NCI-H1092 treated with DMSO at 0.1 percent for 48 hours (cell line): ENCODE measurements around the gene DZIP1.
"Not testable (repeated sequence)": the region's sequence is repeated elsewhere in the genome, so short reads cannot be mapped to it uniquely, and the experiment has no call there.

Experiments
- DNase-seq: peaks from one replicate; lab custom pipeline; 2025; lab: John Stamatoyannopoulos, UW

DZIP1 gene

DNA sequence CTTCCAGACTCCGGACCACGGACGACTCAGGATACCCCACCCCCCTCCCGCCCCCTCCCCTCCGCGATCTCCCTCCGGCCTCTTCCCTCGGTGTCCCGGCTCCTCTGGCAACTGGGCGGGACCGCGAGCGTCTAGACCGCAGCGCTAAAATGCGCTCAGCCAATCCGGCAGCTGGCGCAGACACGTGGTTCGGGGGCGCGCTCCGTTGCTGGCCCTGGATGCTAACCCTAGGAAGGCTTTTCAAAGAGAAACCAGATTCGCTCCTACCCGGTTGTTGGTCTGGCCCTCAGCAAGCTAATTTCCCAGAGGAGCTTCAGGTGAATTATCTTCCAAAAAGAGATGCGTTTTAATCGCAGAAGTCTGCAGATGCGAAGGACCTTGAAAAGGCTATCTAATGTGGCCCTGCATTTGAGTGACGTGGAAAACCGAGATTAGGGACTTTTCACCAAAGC lies at the start of gene DZIP1:
Gene DZIP1 (minus strand): TSS at position 106 of the 452 bp plus-strand sequence. CDS start 2,677 bp downstream, outside the sequence.
- DNase-seq = peak; percentile 88

DNA sequence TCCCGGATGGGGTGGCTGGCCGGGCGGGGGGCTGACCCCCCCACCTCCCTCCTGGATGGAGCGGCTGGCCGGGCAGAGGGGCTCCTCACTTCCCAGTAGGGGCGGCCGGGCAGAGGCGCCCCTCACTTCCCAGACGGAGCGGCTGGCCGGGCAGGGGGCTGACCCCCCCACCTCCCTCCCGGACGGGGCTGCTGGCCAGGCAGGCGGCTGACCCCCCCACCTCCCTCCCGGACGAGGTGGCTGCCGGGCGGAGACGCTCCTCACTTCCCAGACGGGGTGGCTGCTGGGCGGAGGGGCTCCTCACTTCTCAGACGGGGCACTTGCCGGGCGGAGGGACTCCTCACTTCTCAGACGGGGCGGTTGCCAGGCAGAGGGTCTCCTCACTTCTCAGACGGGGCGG lies 46.5 kb upstream of the DZIP1 start:
- not testable (repeated sequence) for DNase-seq

DNA sequence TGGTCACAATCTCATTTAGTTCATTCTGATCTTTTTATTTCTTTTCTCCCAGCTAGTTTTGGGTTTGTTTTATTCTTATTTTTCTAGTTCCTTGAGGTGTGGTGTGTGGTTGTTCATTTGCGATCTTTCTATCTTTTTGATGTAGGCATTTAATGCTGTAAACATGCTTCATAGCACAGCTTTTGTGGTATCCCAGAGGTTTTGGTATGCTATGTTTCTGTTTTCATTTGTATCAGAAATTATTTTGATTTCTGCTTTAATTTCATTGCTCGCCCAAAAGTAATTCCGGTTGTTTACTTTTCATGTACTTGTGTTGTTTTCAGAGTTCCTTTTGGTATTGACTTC lies 45.0 kb upstream of the DZIP1 start:
- no peak for DNase-seq

DNA sequence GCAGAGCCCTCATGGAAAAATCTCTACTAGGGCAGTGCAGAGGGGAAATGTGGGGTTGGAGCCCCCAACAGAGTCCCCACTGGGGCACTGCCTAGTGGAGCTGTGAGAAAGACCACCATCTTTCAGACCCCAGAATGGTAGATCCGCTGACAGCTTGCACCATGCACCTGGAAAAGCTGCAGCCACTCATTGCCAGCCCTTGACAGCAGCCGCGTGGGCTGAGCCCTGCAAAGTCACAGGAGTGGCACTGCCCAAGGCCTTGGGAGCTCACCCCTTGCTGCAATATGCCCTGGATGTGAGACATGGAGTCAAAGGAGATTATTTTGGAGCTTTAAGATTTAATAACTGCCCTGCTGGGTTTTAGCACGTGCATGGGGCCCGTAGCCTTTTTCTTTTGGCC lies 40.5 kb upstream of the DZIP1 start:
- not testable (repeated sequence) for DNase-seq

DNA sequence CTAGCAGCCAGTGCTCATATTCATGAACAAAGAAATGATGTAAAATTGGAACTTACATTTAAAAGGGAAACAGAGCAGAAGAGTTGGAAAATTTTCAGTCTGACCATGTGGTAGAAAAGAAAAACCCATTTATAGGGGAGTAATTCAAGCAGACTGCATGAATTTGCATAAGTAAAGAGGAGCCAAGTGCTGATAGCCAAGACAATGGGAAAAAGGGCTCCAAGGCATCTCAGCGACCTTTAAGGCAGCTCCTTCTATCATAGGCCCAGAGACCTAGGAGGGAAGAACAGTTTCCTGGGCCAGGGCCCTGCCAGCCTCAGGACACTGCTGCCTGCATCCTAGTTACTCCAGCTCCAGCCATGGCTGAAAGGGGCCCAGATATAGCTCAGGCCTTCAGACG lies 39.9 kb upstream of the DZIP1 start:
- DNase-seq = no peak

GRCh38 chr13:95679722-95680121 lies 35.2 kb upstream of the DZIP1 start:
- DNase-seq = no peak

DNA sequence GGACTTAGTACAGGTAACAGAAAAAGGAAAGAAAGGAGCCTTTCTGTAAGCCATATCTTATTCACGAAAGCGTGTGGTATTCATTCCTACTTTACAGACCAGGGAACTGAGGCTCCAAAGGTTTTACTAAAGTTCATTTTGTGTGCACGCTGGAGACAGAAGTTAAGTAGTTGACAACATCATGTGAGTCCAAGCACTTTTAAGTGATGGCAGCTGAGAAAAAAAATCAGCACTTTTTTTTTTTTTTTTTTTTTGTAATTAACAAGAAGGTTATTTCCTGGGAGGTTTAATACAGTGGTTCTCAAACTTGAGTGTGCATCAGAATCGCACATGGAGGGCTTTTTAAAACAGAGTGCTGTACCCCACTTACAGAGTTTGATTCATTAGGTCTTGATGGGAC lies 34.5 kb upstream of the DZIP1 start:
- DNase-seq = no peak

GRCh38 chr13:95677564-95678266 lies 33.2 kb upstream of the DZIP1 start:
- DNase-seq = no peak

GRCh38 chr13:95676762-95677563 lies 32.5 kb upstream of the DZIP1 start, which contains the start of gene DNAJC3:
Gene DNAJC3 (plus strand): TSS chr13:95677139. CDS start chr13:95677256, 117 bp downstream.
- DNase-seq = peak; percentile 99

- peak; percentile 79 for DNase-seq
Measured at GRCh38 chr13:95676105-95676761, 31.7 kb upstream of the DZIP1 start.

DNA sequence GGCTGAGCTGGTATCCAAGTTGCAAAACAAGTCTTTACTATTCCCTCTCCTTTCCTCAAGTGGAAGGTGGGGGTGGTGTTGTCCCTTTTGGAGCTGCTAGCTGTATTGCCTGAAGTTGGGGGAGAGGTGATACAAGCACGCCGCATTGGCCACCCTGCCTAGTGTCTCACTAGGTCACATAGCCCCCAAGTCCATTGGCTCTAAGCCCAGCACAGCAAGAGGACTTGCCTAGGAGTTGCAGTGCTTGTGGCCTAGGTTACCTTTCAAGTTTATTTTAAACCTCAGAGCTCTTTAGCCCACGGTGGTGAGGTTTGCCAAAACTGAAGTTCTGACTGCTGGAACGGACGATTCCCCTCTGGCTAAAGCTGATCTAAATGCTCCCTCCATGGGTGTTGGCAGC lies 27.1 kb upstream of the DZIP1 start:
- no peak for DNase-seq

- not testable (repeated sequence) for DNase-seq
Measured at GRCh38 chr13:95667235-95667634, 22.7 kb upstream of the DZIP1 start.

DNA sequence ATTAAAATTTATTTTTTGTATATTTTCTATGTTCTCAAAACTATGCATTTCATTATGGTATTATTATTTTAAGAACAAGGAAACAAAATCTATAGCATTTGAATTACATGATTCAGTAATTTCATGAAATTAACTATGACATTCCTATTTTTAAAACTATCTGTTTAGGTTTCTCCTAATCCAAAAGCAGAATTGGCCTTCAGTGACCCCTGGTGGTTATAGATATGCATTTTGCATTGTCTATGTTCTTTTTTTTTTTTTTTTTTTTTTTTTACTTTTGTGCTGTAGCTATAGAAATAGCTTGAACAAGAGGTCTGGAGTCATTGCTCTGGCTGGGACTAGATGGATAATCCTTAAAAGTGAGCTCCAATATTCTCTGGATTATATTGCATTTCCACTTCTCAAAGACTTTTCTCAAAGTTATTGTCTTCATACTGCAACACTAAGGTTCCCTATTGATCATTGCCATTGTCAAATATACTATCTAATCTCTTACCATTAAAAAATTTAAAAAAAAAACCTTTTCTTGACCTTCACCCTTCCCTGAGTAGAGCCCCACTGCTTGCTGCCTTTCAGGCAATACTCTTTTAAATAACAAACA lies 16.6 kb upstream of the DZIP1 start:
- peak; percentile 57 for DNase-seq

GRCh38 chr13:95659500-95659899 lies 15.0 kb upstream of the DZIP1 start:
- DNase-seq = no peak

DNA sequence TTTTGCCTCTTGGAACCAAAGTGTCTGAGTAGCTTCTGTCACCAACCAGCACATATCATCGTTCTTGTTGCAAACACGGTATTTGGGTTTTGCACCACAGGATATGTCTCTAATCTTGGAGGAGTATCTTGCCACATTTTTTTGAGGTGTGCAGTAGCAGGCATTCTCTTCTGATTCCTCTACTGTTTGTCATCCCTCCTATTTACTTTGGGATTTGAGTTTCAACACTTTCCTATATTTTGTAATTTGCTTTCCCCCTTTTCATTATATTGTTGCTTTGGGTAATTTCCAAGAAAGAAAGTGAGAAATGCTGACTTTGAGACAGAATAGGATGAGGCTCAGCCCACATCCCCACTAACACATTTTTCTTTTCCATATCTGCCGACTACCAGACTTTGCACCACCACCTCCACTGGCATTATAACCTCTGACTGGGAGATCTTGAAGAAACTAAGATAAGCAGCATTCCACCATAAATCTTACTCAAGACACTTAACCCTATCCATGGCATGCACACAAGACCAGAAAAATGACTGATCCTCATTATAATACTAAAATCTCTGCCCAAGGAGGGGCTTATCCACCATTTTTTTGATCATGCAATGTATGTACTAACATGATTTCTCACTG lies 12.0 kb upstream of the DZIP1 start:
- no peak for DNase-seq

GRCh38 chr13:95652821-95653220 lies 8.3 kb upstream of the DZIP1 start:
- no peak for DNase-seq

DNA sequence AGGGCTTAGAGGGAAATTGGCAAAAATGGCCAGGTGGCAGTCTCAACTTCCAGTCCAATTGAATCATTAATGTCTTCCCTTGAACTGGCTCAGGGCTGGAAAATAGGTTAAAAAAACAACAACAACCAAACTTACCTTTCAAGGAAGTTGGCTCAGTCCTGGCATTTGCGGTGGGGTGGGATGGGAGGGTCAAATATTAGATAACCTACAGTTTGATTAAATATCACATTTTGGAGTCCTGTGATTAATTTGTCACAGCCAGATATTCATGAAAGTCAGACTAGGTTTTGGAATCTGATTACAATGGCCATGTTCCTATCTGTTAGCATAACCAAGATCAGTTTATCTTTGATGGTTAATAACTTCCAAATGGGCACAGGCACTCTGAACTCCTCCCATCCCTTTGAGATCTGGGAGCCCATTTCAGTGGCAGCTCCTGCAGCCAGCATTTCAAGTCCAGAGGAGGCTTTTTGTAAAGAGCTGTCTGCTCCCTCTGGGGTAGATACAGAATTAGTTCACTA lies 7.8 kb upstream of the DZIP1 start:
- no peak for DNase-seq

GRCh38 chr13:95650696-95651095 lies 6.2 kb upstream of the DZIP1 start:
- no peak for DNase-seq

DNA sequence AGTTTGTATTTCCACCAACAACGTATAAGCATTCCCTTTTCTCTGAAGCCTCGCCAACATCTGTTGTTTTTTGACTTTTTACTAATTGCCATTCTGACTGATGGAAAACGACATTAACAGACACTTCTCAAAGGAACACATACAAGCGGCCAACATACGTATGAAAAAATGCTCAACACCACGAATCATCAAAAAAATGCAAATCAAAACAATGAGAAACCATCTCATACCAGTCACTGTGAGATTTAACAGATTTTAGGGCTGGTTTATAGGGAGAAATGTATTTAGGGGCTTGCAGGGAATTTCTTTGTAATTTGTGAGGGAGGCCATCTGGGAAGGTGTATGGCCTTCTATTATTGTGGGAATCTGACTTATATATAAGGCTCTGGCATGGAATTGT lies 2.8 kb upstream of the DZIP1 start:
- DNase-seq = no peak

- peak; percentile 78 for DNase-seq
Measured at GRCh38 chr13:95643936-95644598, 439 bp downstream of the DZIP1 start.

GRCh38 chr13:95643571-95643935 lies 953 bp downstream of the DZIP1 start:
- peak; percentile 67 for DNase-seq
